Neural cell (in vitro differentiated cells): ENCODE data around the gene SDK1. TPM values are rescaled to one million over a fixed set of nuclear protein-coding genes. Genes with fewer than 3 reads are reported as not detected.

Source experiments
- H2AFZ ChIP-seq: fragments of 200-600, 300-800 bp; sonication (generic), shearing (Covaris generic); 2 replicates; pipeline ENCODE4 v1.6.0; 2014; ENCODE audit warnings: low read depth, mild to moderate bottlenecking, antibody characterized with exemption, low read length, moderate library complexity
- H3F3A ChIP-seq: fragments of 200-600 bp; shearing (Covaris generic); 2 replicates; pipeline ENCODE4 v1.6.1; 2016; ENCODE audit warnings: mild to moderate bottlenecking, moderate library complexity, mixed read lengths, antibody characterized with exemption, low read length; ENCODE audit not compliant: insufficient read depth, poor library complexity, severe bottlenecking
- H3K27ac ChIP-seq: fragments of 200-600, 300-800 bp; sonication (generic), shearing (Covaris generic); 2 replicates; pipeline ENCODE4 v1.5.1; 2014; ENCODE audit warnings: mild to moderate bottlenecking, low read length, moderate library complexity
- H3K27me3 ChIP-seq: fragments of 300-800, 200-600 bp; sonication (generic), shearing (Covaris generic); 2 replicates; pipeline ENCODE4 v1.6.0; 2014; ENCODE audit warnings: mild to moderate bottlenecking, low read depth, low read length, moderate library complexity; ENCODE audit not compliant: insufficient read depth
- H3K36me3 ChIP-seq: fragments of 300-800, 200-600 bp; sonication (generic), shearing (Covaris generic); 2 replicates; pipeline ENCODE4 v1.5.1; 2014; ENCODE audit warnings: mild to moderate bottlenecking, antibody characterized with exemption, low read length, moderate library complexity; ENCODE audit not compliant: insufficient read depth
- H3K4me2 ChIP-seq: fragments of 300-800, 200-600 bp; sonication (generic), shearing (Covaris generic); 2 replicates; pipeline ENCODE4 v1.6.0; 2014; ENCODE audit warnings: mild to moderate bottlenecking, low read length
- H3K4me3 ChIP-seq: fragments of 300-800, 200-600 bp; sonication (generic), shearing (Covaris generic); 2 replicates; pipeline ENCODE4 v1.5.1; 2014; ENCODE audit warnings: mild to moderate bottlenecking, low read length, moderate library complexity
- H3K79me2 ChIP-seq: fragments of 200-600 bp; shearing (Covaris generic); replicated peaks from 2 replicates; pipeline ENCODE4 v1.6.0; 2014; ENCODE audit warnings: mild to moderate bottlenecking, low read length, moderate library complexity; ENCODE audit not compliant: insufficient read depth
- H3K9ac ChIP-seq: fragments of 300-800, 200-600 bp; sonication (generic), shearing (Covaris generic); 2 replicates; pipeline ENCODE4 v1.6.1; 2016; ENCODE audit warnings: mild to moderate bottlenecking, low read length, mixed read lengths
- H3K9me2 ChIP-seq: fragments of 200-600 bp; shearing (Covaris generic); 2 replicates; pipeline ENCODE4 v1.6.1; 2016; ENCODE audit warnings: mild to moderate bottlenecking, low read length, mixed read lengths; ENCODE audit not compliant: insufficient read depth
- H3K9me3 ChIP-seq: fragments of 200-600, 300-800 bp; sonication (generic), shearing (Covaris generic); 2 replicates; pipeline ENCODE4 v1.6.1; 2016; ENCODE audit warnings: mild to moderate bottlenecking, mixed run types, low read length, moderate library complexity, mixed read lengths
- H4K20me1 ChIP-seq: fragments of 200-600 bp; shearing (Covaris generic); 2 replicates; pipeline ENCODE4 v1.6.1; 2016; ENCODE audit warnings: mild to moderate bottlenecking, mixed run types; ENCODE audit not compliant: insufficient read depth
- CTCF ChIP-seq: fragments of 450-650 bp; IDR thresholded peaks from 2 replicates; pipeline ENCODE4 v1.5.1; 2014; ENCODE audit warnings: antibody characterized with exemption, mild to moderate bottlenecking, moderate library complexity; ENCODE audit not compliant: poor library complexity, severe bottlenecking
- EP300 ChIP-seq: fragments of 450-650 bp; conservative IDR thresholded peaks from 2 replicates; pipeline ENCODE4 v1.6.1; 2014; ENCODE audit warnings: antibody characterized with exemption, mild to moderate bottlenecking, moderate library complexity; ENCODE audit not compliant: poor library complexity, severe bottlenecking
- EZH2 ChIP-seq: fragments of 200-600, 300-800 bp; shearing (Covaris generic), sonication (generic); IDR thresholded peaks from 2 replicates; pipeline ENCODE4 v1.6.1; 2014; ENCODE audit warnings: antibody characterized with exemption, low read length, borderline replicate concordance, mild to moderate bottlenecking; ENCODE audit not compliant: insufficient read depth, poor library complexity, severe bottlenecking
- MXI1 ChIP-seq: fragments of 450-650 bp; conservative IDR thresholded peaks from 2 replicates; pipeline ENCODE4 v1.6.1; 2014; ENCODE audit warnings: antibody characterized with exemption, mild to moderate bottlenecking; ENCODE audit not compliant: poor library complexity, severe bottlenecking
- POLR2AphosphoS5 ChIP-seq: IDR thresholded peaks from 2 replicates; pipeline ENCODE4 v1.6.1; 2012
- RAD21 ChIP-seq: fragments of 450-650 bp; conservative IDR thresholded peaks from 2 replicates; pipeline ENCODE4 v1.6.1; 2014; ENCODE audit warnings: antibody characterized with exemption, mild to moderate bottlenecking, moderate library complexity
- REST ChIP-seq: IDR thresholded peaks from 2 replicates; pipeline ENCODE4 v1.6.1; 2012; ENCODE audit warnings: borderline replicate concordance
- SMC3 ChIP-seq: fragments of 450-650 bp; conservative IDR thresholded peaks from 2 replicates; pipeline ENCODE4 v1.6.1; 2014; ENCODE audit warnings: antibody characterized with exemption, mild to moderate bottlenecking, moderate library complexity; ENCODE audit not compliant: poor library complexity
- TAF1 ChIP-seq: IDR thresholded peaks from 2 replicates; pipeline ENCODE4 v1.6.1; 2012; ENCODE audit warnings: low read depth
- polyA plus RNA-seq: library from polyadenylated mRNA; depleted of rRNA; stranded (reverse); fragments of >200 nt; gene quantifications from 2 replicates; pipeline ENCODE4 v1.2.3, GENCODE V29; 2014

SDK1 gene
- polyA plus RNA-seq, 1 donor from 2014 or later: 2.7 TPM

GRCh38 chr7:3370921-3371320, 69.9 kb downstream of the SDK1 start:
- Histone ChIP-seq H3K36me3 (no peaks in the 10 kb centered on the region), H3K27me3 (no peaks in the 10 kb centered on the region), H4K20me1 (no peaks in the 10 kb centered on the region), H3K9ac (no peak overlapping the region), H3K79me2 (no peaks in the 10 kb centered on the region), H3K27ac (no peak overlapping the region), H2AFZ (no peak overlapping the region), H3K9me3 (no peaks in the 10 kb centered on the region), H3F3A (no peaks in the 10 kb centered on the region), H3K4me2 (no peak overlapping the region), H3K9me2 (no peaks in the 10 kb centered on the region), H3K4me3 (no peak overlapping the region)
- TF ChIP-seq EP300 (no peak), TAF1 (no peak), EZH2 (no peak), POLR2AphosphoS5 (no peak), SMC3 (no peak), MXI1 (no peak), REST (no peak), RAD21 (no peak), CTCF (no peak)

GRCh38 chr7:3371601-3372000, 70.5 kb downstream of the SDK1 start:
- no peaks in the 10 kb centered on the region for H4K20me1 ChIP-seq
- H3F3A ChIP-seq: no peaks in the 10 kb centered on the region
- no peak overlapping the region for H3K4me3 ChIP-seq
- H3K79me2 ChIP-seq: no peaks in the 10 kb centered on the region
- H3K4me2 ChIP-seq: no peak overlapping the region
- H3K27me3 ChIP-seq: no peaks in the 10 kb centered on the region
- H3K36me3 ChIP-seq: no peaks in the 10 kb centered on the region
- no peak overlapping the region for H3K9ac ChIP-seq
- H3K9me3 ChIP-seq: no peaks in the 10 kb centered on the region
- no peak overlapping the region for H2AFZ ChIP-seq
- TF ChIP-seq CTCF (no peak), MXI1 (no peak), TAF1 (no peak), EP300 (no peak), SMC3 (no peak), REST (no peak), EZH2 (no peak), POLR2AphosphoS5 (no peak), RAD21 (no peak)
- H3K9me2 ChIP-seq: no peaks in the 10 kb centered on the region
- no peak overlapping the region for H3K27ac ChIP-seq
